Globus pallidus (tissue), 1 donor: Measurements from ENCODE around the gene FAM83C.
"Not testable (repeated sequence)": the region's sequence is repeated elsewhere in the genome, so short reads cannot be mapped to it uniquely, and the experiment has no call there.

Experiments used
- DNase-seq: peaks from one replicate; pipeline ENCODE4 v3.0.0-alpha.2; 2015; ENCODE audit warnings: low spot score

The FAM83C gene

DNA sequence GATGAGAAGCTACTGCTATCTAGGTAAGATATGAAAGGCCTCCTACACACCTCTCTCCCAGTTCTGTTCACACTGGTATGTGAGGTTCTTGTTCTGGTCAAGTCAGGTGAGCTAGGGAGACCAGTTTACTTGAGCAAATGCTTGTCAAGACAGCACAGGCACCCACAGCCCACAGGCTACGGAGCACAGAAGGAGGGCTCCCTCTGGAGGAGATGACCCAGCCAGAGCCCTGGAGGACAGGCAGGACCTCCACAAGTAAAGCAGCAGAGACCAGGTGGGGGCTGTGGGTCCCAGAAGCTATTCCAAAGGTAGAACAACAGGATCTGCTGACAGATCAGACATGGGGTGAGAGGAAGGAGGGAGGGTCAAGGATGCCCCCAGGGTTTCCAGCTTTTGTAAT is 27.5 kb downstream of the FAM83C start:
- no peak for DNase-seq

DNA sequence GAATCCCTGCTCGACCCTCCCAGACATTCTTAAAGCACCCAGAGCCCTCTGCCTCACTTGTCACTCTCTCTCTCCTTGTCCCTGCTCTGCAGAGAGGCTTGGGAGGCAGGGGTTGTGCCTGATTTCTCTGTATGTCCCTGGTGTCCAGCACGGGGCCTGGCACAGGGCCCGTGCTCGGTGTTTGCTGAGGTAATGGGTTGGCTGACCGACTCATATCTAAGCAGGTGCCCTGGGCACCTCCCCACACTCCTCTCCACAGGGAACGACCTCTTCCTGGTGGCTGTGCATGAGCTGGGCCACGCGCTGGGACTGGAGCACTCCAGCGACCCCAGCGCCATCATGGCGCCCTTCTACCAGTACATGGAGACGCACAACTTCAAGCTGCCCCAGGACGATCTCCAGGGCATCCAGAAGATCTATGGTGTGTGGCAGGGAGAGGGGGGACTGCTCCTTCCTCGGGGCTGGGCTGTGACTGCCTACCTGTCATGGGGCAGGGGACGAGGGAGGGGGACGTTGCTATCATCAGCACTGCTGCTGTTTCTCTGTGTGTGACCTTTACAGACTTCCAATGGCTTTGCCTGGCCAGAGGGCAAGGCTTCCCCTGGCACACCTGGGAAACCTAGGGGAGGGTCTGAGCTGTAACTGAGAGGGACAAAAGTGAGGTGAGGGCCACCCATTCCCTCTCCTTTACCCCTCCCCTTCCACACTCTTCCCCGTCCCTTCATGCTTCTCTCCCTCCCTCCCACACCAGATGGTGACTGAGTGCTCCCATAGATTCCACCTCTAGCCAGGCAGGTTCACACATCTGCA is 28.5 kb downstream of the FAM83C start:
- no peak for DNase-seq

DNA sequence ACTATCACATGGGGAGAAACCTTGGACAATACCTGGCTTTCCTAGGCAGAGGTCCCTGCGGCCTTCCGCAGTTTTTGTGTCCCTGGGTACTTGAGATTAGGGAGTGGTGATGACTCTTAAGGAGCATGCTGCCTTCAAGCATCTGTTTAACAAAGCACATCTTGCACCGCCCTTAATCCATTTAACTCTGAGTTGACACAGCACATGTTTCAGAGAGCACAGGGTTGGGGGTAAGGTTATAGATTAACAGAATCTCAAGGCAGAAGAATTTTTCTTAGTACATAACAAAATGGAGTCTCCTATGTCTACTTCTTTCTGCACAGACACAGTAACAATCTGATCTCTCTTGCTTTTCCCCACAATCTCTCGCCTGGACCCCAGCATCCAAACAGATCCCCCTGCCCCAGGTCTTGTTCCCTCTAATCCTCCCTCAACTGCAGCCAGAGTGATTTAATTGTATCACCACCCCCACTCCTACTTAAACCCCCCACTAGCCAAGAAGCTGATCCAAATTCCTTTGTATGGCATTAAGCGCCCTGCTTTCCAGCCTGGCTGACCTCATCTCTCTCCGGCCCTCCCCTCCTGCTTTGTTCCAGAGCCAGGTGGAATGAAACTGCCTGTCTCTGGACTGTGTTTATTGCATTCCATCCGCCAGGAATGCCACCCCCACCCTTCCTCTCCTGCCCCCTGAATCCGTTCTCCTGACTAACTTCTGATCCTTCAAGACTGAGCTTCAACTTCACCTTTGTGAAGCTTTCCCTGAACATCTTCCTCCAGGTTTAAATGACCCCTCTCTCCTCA is 29.3 kb downstream of the FAM83C start:
- DNase-seq = not testable (repeated sequence)

DNA sequence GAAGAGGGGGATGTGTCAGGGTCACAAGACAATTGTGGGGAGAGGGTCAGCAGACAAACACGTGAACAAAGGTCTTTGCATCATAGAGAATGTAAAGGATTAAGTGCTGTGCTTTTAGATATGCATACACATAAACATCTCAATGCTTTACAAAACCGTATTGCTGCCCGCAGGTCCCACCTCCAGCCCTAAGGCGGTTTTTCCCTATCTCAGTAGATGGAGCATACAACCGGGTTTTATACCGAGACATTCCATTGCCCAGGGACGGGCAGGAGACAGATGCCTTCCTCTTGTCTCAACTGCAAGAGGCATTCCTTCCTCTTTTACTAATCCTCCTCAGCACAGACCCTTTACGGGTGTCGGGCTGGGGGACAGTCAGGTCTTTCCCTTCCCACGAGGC is 29.9 kb downstream of the FAM83C start:
- not testable (repeated sequence) for DNase-seq

DNA sequence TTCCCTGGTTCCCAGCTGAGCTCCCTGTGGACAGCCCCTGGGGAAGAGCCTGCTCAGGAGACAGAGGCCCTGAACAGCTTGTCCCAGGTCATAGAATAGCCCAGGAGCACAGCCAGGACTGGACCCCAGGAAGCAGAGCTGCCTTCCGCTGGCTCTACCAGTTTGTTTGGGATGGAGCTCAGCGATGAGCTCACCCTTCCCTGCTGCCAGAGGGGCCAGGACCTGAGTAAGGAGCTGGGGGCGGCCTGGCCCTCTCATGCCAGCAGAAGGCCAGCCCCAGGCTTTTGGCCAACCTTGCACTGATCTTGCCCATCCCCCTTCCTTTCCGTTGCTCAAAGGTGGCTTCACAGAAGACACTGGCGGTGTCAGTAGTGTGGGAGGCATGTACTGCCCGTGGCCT is 31.8 kb downstream of the FAM83C start:
- no peak for DNase-seq

DNA sequence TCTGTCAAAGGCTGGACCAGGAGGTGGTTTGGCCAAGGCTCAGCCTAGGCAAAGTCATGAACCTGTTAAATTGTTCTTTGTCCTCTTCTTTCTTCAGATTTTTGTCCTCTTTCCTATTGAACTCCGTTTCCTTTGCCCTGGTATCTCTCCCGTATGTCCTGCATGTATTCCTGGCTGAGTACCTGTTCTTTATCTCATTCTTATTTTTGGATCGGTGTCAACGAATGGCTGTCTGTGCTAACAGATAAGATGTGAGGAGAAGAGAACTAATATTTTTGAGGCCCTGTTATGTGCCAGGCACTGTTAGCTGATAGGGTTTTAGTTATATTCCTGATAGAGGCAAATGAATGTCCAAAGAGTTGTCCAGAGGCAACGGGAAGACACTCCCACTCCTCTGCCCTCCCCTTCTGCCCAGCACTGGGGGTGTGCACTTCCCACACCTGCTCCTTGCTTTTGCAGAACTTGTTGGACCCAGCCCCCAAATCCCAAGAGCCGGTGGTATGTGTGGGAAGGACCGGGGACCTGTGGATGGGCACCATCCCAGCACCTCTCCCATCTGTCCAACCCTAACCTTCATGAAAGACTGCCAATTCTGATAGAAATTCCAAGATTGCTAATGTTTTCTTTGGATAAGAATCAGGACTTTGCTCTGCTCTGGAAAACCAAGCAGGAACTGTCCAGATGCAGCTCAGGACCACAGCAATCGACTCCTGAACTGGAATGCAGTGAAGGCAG is 34.9 kb downstream of the FAM83C start:
- no peak for DNase-seq

DNA sequence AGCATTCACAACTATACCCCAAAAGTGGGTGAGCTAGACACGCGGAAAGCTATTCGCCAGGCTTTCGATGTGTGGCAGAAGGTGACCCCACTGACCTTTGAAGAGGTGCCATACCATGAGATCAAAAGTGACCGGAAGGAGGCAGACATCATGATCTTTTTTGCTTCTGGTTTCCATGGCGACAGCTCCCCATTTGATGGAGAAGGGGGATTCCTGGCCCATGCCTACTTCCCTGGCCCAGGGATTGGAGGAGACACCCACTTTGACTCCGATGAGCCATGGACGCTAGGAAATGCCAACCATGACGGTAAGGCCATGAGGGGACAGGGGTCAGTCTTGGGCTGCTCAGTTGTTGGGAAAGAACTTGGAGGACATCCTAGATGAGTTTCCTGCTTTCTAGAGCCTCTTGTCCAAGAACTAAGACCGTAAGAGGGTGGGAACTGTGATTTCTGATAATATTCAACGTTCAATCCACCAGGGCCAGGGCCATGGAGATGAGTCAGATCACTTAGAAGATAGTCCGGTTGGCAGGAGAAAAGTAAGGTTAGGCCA is 37.7 kb downstream of the FAM83C start:
- no peak for DNase-seq

DNA sequence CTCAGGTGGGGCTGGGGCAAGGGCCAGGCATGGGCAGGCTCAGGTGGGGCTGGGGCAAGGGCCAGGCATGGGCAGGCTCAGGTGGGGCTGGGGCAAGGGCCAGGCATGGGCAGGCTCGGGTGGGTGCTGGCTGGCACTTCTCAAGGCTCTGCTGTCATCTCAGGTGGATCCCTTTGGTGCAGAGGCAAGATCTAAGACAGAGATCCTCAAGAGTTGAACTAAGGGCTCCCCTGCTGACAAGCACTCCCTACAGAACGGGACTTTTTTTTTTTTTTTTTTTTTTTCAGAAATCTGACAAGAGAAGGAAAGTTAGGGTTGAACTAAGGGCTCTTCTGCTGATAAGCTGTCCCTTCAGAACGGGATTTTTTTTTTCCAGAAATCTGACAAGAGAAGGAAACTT is 39.2 kb downstream of the FAM83C start:
- no peak for DNase-seq

DNA sequence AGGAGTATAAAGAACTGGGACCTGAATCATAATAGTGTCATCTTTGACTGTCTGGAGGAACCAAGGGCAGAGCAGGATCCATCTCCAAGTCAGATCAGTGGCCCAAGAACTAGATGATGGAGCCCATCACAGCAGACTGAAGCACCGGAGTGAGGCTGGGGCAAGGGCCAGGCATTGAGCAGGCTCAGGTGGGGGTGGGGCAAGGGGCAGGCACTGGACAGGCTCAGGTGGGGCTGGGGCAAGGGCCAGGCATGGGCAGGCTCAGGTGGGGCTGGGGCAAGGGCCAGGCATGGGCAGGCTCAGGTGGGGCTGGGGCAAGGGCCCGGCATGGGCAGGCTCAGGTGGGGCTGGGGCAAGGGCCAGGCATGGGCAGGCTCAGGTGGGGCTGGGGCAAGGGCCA is 39.6 kb downstream of the FAM83C start:
- DNase-seq = not testable (repeated sequence)

DNA sequence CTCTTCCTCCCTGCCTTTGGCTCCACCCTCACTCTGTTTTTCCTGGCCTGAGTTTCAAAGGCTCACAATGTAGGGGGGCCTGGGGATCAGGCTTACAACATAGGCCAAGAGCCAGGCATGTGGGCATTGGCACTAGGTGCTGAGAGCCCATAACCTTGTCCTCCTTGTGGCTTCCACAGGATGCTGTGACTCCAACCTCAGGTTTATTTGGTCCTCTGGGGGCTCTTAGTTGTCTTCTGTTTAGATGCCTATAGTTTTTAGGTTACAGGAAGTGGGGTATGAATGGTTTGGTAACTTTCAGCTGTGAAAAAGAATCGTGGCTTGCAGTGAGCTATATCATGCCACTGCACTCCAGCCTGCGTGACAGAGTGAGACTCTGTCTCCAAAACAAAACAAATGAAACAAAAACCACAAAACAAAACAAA is 40.2 kb downstream of the FAM83C start:
- no peak for DNase-seq

DNA sequence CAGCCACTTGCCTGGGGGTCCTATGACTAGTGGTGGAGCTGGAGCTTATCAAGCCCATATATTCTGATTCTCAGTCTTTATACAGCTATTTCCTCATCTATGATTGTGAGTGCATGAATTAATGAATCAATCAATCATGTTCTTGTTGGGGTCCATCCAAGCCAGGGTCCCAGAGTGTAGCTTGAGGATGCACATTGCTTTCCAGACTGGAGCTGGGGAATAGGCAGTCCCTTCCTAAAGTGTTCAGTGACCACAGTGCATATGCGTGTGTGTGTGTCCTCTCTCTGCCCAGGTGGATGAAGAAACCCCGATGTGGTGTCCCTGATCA is 40.6 kb downstream of the FAM83C start:
- no peak for DNase-seq

DNA sequence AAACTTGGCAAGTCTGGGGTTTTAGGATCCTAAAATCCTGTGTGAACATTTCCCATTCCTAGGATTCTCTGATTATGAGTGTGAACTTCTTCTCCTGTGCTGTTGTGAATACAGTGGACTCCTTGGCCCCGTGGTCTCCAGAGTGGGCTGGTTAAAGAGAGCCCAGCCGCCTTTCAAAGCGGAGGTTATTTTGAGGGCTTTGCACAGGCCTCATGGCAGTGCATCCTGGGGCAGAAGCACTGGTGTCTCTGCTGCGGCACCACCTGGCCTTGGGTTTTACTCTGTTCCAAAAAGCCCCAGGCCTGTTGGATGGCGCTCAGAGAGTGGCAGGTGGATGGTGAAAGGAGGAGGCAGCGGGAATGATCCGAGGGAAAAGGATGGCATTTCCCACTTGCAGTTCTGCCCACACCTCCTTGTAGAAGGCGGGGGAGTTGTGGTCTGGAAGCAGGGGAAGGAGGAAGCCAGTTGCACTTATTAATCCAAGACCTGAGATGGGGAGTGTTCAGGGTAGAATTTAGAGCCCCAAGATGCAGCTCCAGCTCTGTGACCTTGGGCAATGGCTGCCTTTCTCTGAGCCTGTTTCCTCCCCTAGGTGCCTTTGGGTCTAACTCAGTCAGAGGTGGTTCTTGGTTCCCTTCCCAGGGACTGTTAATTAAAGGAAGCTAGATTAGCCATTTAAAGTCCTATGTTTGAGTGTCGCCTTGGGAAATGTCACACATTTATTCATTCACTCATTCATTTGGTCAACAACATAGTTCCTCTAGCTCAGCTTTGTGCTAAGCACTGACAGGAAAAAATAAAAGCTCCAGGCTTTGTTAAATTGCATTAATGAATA is 43.4 kb downstream of the FAM83C start:
- DNase-seq = no peak

DNA sequence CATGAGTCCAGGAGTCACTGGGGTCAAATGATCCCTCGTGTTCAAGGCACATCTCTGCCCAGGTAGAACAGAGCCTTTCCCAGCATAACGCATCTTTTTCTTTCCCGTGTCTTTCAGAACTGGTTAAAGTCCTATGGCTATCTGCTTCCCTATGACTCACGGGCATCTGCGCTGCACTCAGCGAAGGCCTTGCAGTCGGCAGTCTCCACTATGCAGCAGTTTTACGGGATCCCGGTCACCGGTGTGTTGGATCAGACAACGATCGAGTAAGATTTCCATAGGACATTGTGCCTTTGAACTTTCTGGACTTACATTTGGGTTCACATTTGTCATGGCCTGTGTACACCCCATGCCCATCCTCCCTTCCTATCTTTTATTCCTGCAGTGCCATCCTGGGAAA is 45.5 kb downstream of the FAM83C start:
- DNase-seq = no peak

DNA sequence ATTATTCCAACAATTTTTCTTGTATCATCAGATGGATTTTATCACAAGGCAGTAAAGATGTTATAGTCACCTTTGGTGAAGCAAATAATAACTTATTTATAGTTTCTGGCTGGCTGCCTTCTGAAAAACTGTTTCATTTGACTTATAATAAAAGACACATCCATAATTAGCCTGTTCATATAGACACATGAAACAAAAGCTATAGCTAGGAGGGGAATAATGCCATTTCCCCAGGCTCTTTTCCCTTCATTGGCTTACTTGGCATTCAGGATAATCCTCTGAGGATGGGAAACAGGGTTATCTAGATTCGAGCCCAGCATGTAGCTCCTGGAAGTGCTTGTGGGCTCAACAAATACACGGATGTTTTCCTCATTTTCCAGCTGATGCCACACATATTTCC is 48.2 kb downstream of the FAM83C start:
- no peak for DNase-seq

DNA sequence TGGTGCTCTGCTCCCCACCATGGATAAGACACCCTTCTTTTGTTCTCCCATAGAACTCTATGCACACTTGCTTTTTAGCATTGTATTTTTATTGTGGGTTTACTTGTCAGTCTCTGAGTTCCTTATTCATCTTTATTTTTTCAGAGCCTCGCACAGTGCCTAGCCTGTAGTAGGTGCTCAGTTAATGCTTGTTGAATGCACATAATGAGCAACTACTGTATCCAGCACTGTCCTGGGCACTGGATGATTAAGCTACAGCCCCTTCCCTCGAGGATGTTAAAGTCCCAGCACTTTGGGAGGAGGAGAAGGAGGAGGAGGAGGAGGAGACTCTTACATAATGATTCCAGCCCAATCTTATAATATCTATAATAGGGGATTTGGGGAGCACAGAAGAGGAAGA is 48.9 kb downstream of the FAM83C start:
- no peak for DNase-seq

DNA sequence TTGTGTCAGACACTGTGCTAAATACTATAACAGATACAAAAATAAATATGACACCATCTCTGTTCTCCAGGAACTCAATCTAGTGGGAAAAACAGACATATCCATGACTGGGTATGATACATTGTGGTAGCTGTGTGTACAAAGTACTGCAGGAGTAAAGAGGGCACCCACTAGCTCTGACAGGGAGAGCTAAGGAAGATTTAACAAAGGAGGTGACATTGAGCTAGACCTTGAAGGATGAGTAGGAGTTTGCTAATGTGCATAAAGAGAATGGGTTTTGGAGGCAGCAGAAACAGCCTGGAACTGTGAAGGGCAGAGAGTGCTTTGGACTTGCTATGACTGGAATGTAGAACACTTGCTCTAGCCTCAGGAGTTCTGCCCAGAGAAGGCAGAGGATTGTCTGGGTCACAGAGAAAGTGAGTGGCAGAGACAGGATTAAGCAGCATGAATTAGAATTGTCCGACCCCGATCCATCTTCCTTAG is 51.4 kb downstream of the FAM83C start:
- no peak for DNase-seq

DNA sequence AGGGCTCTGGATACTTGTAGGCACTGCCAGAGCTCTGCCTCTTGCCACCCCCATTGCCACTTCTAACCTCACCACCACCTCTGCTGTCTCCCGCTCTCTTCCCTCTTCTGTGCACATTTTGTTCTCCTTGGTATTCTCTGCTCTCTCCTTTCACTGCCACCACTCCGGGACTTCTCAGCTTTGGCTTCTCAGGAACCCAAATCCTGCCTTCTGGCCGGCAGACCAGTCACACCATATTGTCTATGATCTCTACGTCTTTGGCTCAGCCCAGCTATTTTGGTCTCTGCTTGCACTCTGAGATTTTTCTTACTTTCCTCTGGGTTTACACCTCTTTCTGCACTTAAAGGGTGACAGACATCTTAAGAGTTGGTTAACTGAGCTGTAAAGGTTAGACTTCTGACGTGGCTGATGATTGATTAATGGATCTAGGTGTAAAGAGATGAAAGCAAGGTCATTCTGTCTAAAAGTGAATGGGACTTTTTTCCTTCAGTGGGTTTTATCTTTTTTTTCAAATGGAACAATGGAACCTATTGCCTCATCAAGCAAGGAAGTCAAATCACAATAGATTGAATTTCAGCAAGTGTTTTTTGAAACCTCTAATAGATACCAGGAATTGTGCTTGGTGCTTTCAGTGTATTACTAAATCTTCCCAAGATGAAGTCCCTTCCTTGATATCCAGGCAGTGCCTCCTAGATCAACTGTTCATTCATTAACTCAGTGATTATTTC is 52.0 kb downstream of the FAM83C start:
- DNase-seq = no peak

DNA sequence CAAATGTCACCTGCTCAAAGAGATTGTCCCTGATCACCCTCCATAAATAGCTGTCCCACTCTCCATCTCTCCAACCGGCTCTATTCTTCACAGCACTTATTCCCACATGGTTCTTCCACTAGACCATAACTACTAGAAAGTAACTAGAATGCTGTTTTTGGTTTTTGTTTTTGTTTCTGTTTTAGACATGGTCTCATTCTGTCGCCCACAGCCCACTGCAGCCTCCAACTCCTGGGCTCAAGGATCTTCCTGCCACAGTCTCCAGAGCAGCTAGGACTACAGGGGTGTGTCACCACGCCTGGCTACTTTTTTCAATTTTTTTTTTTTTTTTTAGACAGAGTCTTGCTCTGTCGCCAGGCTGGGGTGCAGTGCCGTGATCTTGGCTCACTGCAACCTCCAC is 53.5 kb downstream of the FAM83C start:
- DNase-seq = no peak

DNA sequence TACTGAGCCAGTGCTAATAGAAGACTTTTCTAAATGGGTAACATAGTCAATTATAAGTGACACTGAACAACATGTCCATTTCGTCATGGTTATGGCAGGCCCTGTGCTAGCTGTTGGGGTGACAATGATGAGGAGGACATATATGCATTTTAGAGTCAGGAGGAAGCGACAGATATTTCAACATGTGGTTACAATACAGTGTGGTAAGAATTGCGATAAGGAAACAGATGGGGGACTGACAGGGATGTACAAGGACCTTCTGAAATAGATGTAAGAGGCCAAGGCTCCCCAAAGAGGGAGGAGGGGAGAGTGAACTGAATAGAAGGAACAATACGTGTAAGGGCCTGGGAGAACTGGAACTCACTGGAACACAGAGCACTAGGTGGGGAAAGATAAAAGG is 54.1 kb downstream of the FAM83C start:
- DNase-seq = no peak

DNA sequence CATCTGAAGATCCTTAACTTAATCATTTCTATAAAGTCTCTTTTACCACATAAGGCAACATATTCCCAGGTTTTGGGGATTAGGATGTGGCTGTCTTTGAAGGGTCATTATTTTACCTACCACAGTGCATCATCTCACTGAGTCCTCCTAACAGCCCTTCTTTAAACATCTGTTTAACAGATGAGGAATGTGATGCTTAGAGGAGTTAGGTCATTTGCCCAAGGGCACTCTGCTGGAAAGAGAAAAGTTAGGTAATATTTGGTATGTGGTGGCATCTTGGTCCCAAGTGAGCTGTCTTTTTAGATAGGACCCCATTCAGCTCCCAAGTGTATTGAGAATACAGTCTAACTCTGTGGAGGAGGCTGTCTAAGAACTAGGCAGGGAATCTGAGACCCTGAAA is 54.7 kb downstream of the FAM83C start:
- DNase-seq = no peak

DNA sequence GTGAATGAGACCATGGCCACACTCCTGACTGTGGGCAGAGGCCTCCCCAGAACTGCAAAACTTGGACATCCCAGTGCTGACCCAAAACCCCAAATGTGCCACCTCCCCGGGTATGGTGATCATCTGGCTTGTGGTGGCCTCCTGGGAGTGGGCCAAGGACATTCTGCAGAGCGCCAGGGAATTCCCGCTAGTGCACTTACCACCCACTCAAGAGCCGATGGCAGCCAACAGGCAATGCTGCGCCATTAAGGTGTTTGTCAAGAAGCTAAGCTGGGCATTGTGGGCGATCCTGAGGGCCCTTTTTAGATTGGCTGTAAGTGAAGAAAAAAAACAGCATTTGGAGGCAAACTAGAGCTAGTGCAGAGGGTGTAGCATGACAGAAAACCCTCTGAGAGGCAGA is 56.3 kb downstream of the FAM83C start:
- DNase-seq = no peak
